HepG2 (cell line): ENCODE results near the gene SAMSN1.

Source experiments
- CREB1 ChIP-seq, 2 experiments: fragments of 450-650 bp in 1 of 2; IDR thresholded peaks; 2 replicates each; pipeline ENCODE4 v1.6.1; 2016 to 2017; ENCODE audit warnings: control low read depth in 1 of 2, mild to moderate bottlenecking in 1 of 2, missing compliant biosample characterization in 1 of 2, missing genetic modification characterization in 1 of 2
- NR2F1 ChIP-seq, 2 experiments: fragments of 450-650 bp in 1 of 2; formaldehyde crosslinking in 1 of 2; IDR thresholded peaks; 2 replicates each; pipeline versions ENCODE4 v1.5.0 to v1.6.1; 2016 to 2020; ENCODE audit warnings: mild to moderate bottlenecking in 1 of 2, missing compliant biosample characterization in 1 of 2, missing genetic modification reagents in 1 of 2, moderate library complexity in 1 of 2
- TF ChIP-seq, protein P1 (sequence below): sonication (generic); formaldehyde crosslinking; IDR thresholded peaks from 2 replicates; pipeline ENCODE4 v1.5.0; 2020; ENCODE audit warnings: mild to moderate bottlenecking, missing genetic modification reagents, moderate library complexity

DNA sequence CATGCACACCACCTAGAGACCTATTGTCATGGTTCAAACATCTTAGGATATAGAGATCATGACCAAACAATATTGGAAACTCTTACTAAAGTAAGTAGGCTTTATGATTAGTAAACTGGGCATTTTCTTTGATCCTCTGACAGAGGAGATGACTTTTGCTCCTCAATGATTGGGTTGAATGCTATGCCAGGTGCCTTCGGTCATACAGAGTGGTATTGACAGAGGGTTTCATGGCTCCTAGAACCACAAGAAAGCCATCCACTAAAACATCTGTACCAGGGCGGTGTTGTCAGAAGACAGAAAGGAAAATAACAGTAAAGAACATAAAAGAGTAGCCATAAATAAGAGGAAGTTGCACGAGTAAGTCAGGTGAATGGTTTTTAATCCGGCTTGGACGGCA, 20.8 kb upstream of the SAMSN1 start:
- TF ChIP-seq, protein P1, sequence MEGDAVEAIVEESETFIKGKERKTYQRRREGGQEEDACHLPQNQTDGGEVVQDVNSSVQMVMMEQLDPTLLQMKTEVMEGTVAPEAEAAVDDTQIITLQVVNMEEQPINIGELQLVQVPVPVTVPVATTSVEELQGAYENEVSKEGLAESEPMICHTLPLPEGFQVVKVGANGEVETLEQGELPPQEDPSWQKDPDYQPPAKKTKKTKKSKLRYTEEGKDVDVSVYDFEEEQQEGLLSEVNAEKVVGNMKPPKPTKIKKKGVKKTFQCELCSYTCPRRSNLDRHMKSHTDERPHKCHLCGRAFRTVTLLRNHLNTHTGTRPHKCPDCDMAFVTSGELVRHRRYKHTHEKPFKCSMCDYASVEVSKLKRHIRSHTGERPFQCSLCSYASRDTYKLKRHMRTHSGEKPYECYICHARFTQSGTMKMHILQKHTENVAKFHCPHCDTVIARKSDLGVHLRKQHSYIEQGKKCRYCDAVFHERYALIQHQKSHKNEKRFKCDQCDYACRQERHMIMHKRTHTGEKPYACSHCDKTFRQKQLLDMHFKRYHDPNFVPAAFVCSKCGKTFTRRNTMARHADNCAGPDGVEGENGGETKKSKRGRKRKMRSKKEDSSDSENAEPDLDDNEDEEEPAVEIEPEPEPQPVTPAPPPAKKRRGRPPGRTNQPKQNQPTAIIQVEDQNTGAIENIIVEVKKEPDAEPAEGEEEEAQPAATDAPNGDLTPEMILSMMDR (CRISPR knock-in tag), result no peak
- no peak for TF ChIP-seq NR2F1 (CRISPR knock-in tag; IDR thresholded peaks at IDR 0.05)
- TF ChIP-seq CREB1 (IDR thresholded peaks at IDR 0.05), result no peak
- TF ChIP-seq CREB1 (CRISPR knock-in tag; IDR thresholded peaks at IDR 0.05), result no peak
